ENCODE measurements around the gene C12orf43. TPM values are rescaled to one million over a fixed set of nuclear protein-coding genes. Genes with fewer than 3 reads are reported as not detected.

The C12orf43 gene
- total RNA-seq, 1 experiment from 2014 or later, result 22.1 TPM

DNA sequence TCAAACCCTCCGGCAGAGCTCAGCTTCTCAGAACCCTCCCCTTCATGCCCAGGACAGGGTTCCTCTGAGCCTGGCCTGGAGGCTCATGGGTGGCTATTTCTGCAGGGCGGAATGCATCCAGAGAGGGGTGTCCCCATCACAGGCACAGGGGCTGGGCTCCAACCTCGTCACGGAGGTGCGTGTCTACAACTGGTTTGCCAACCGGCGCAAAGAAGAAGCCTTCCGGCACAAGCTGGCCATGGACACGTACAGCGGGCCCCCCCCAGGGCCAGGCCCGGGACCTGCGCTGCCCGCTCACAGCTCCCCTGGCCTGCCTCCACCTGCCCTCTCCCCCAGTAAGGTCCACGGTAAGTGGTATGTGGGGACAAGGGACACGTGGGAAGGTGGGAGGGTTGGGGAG is 22.2 kb downstream of the C12orf43 start:
- no peak for DNase-seq
- H3K27ac Mint-ChIP-seq (ENCODE audit: unreplicated experiment), result no peak overlapping the region
- peaks cover 6% of the 10 kb centered on the region for H3K36me3 ChIP-seq (ENCODE audit: control insufficient read depth, insufficient read depth, low read length)
- peaks cover 14% of the 10 kb centered on the region for H3K9me3 Mint-ChIP-seq (ENCODE audit: unreplicated experiment)
- H3K4me3 ChIP-seq (ENCODE audit: low read depth, low read length), result no peak overlapping the region
- H3K4me1 Mint-ChIP-seq (ENCODE audit: low read depth, unreplicated experiment), result no peaks in the 10 kb centered on the region
- ChIA-PET POLR2A (no interaction called here), CTCF (no interaction called here)
- H3K4me1 ChIP-seq, result no peaks in the 10 kb centered on the region
- H3K27me3 Mint-ChIP-seq (ENCODE audit: insufficient read depth, unreplicated experiment), result no peaks in the 10 kb centered on the region
- intact Hi-C loops (cut with micrococcal nuclease; ENCODE audit: unreplicated experiment), result no loop called here
- H3K36me3 Mint-ChIP-seq (ENCODE audit: insufficient read depth, unreplicated experiment), result peaks cover 57% of the 10 kb centered on the region
- H3K9me3 ChIP-seq, result no peaks in the 10 kb centered on the region
- TF ChIP-seq, protein P1, sequence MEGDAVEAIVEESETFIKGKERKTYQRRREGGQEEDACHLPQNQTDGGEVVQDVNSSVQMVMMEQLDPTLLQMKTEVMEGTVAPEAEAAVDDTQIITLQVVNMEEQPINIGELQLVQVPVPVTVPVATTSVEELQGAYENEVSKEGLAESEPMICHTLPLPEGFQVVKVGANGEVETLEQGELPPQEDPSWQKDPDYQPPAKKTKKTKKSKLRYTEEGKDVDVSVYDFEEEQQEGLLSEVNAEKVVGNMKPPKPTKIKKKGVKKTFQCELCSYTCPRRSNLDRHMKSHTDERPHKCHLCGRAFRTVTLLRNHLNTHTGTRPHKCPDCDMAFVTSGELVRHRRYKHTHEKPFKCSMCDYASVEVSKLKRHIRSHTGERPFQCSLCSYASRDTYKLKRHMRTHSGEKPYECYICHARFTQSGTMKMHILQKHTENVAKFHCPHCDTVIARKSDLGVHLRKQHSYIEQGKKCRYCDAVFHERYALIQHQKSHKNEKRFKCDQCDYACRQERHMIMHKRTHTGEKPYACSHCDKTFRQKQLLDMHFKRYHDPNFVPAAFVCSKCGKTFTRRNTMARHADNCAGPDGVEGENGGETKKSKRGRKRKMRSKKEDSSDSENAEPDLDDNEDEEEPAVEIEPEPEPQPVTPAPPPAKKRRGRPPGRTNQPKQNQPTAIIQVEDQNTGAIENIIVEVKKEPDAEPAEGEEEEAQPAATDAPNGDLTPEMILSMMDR (IDR thresholded peaks at IDR 0.05; ENCODE audit: insufficient read depth in 1 of 2, low read depth in 1 of 2, low read length in 1 of 2, severe bottlenecking in 1 of 2, unreplicated experiment in 1 of 2), result no peak
- no peaks in the 10 kb centered on the region for H3K27me3 ChIP-seq (replicated peaks; ENCODE audit: control insufficient read depth, insufficient read depth, low read length)
- BruUV-seq (replicated peaks), result no TSS peak
- H3K4me3 Mint-ChIP-seq (ENCODE audit: unreplicated experiment), result no peak overlapping the region

- intact Hi-C loops (cut with micrococcal nuclease; ENCODE audit: unreplicated experiment), result no loop called here
- peaks cover 9% of the 10 kb centered on the region for H3K36me3 ChIP-seq (ENCODE audit: control insufficient read depth, insufficient read depth, low read length)
Measured at GRCh38 chr12:120993496-120993895, 22.8 kb downstream of the C12orf43 start.

DNA sequence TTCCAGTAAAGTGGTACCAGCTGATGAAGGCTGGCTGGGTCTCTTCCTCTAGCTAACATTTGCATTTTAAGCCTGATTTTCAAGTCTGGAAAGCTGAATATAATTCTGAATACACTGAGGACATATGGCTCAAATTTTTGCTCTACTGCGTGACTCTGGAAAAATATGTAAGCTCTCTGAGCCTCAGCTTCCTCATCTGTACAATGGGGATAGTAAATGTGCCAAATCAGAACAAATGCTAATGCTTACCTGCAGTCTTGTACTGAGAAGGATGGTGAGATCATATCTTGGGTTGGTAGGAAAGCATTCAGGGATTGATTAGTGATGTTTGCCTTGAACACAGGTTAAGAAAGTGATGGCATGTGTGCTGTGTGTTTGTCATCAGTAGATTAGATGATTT is 23.3 kb downstream of the C12orf43 start:
- DNase-seq, result no peak
- ChIA-PET CTCF (no interaction called here), POLR2A (interaction anchor here (1.0 kb wide), 1 partner anchor 12 kb away, joined by 3 read pairs; no protein-coding TSS in a partner anchor)
- no TSS peak for BruUV-seq (replicated peaks)
- H3K4me1 Mint-ChIP-seq (ENCODE audit: low read depth, unreplicated experiment), result peaks cover 7% of the 10 kb centered on the region
- TF ChIP-seq, protein P1 (IDR thresholded peaks at IDR 0.05; ENCODE audit: insufficient read depth in 1 of 2, low read depth in 1 of 2, low read length in 1 of 2, severe bottlenecking in 1 of 2, unreplicated experiment in 1 of 2), result no peak
- no peaks in the 10 kb centered on the region for H3K9me3 ChIP-seq
- H3K4me1 ChIP-seq, result no peaks in the 10 kb centered on the region
- H3K36me3 ChIP-seq (ENCODE audit: control insufficient read depth, insufficient read depth, low read length), result peaks cover 9% of the 10 kb centered on the region
- H3K27me3 ChIP-seq (replicated peaks; ENCODE audit: control insufficient read depth, insufficient read depth, low read length), result no peaks in the 10 kb centered on the region
- H3K36me3 Mint-ChIP-seq (ENCODE audit: insufficient read depth, unreplicated experiment), result peaks cover 68% of the 10 kb centered on the region
- H3K27ac Mint-ChIP-seq (ENCODE audit: unreplicated experiment), result no peak overlapping the region
- H3K4me3 Mint-ChIP-seq (ENCODE audit: unreplicated experiment), result no peak overlapping the region
- H3K9me3 Mint-ChIP-seq (ENCODE audit: unreplicated experiment), result peaks cover 22% of the 10 kb centered on the region
- no peak overlapping the region for H3K4me3 ChIP-seq (ENCODE audit: low read depth, low read length)
- no peaks in the 10 kb centered on the region for H3K27me3 Mint-ChIP-seq (ENCODE audit: insufficient read depth, unreplicated experiment)
- intact Hi-C loops (cut with micrococcal nuclease; ENCODE audit: unreplicated experiment), result no loop called here

More at GRCh38 chr12:120993496-120993895, 22.8 kb downstream of the C12orf43 start:
- POLR2A ChIA-PET, result interaction anchor here (1.0 kb wide), 1 partner anchor 13 kb away, joined by 3 read pairs; no protein-coding TSS in a partner anchor
- no peaks in the 10 kb centered on the region for H3K27me3 ChIP-seq (replicated peaks; ENCODE audit: control insufficient read depth, insufficient read depth, low read length)
- H3K9me3 ChIP-seq, result no peaks in the 10 kb centered on the region
- CTCF ChIA-PET, result no interaction called here
- H3K27me3 Mint-ChIP-seq (ENCODE audit: insufficient read depth, unreplicated experiment), result no peaks in the 10 kb centered on the region
- H3K4me1 ChIP-seq, result no peaks in the 10 kb centered on the region
- BruUV-seq (replicated peaks), result no TSS peak
- H3K4me3 Mint-ChIP-seq (ENCODE audit: unreplicated experiment), result no peak overlapping the region
- no peak for DNase-seq
- H3K4me1 Mint-ChIP-seq (ENCODE audit: low read depth, unreplicated experiment), result peaks cover 3% of the 10 kb centered on the region
- H3K27ac Mint-ChIP-seq (ENCODE audit: unreplicated experiment), result no peak overlapping the region
- H3K36me3 Mint-ChIP-seq (ENCODE audit: insufficient read depth, unreplicated experiment), result peaks cover 63% of the 10 kb centered on the region
- peaks cover 17% of the 10 kb centered on the region for H3K9me3 Mint-ChIP-seq (ENCODE audit: unreplicated experiment)
- H3K4me3 ChIP-seq (ENCODE audit: low read depth, low read length), result no peak overlapping the region
- TF ChIP-seq, protein P1 (IDR thresholded peaks at IDR 0.05; ENCODE audit: insufficient read depth in 1 of 2, low read depth in 1 of 2, low read length in 1 of 2, severe bottlenecking in 1 of 2, unreplicated experiment in 1 of 2), result no peak

Measured in Caco-2 (cell line).